ENCODE measurements around the gene ALK. TPM values are rescaled to one million over a fixed set of nuclear protein-coding genes. Genes with fewer than 3 reads are reported as not detected.

The ALK gene
- total RNA-seq, 2 donors from 2014 or later, result 0.06 to 0.25 TPM

GRCh38 chr2:29578084-29578598, 343.2 kb downstream of the ALK start:
- ATAC-seq, result no peak
- intact Hi-C loops (cut with DNase I, micrococcal nuclease), result no loop called here

GRCh38 chr2:29576231-29576630, 345.2 kb downstream of the ALK start:
- intact Hi-C loops (cut with DNase I, micrococcal nuclease), result no loop called here
- ATAC-seq (no peak), DNase-seq (no peak)

More at GRCh38 chr2:29578084-29578598, 343.2 kb downstream of the ALK start:
- DNase-seq, result no peak

GRCh38 chr2:29575370-29575890, 346.0 kb downstream of the ALK start:
- ATAC-seq (no peak), DNase-seq (no peak)
- intact Hi-C loops (cut with DNase I, micrococcal nuclease), result no loop called here

- ATAC-seq, result no peak
- DNase-seq, result no peak
- intact Hi-C loops (cut with DNase I, micrococcal nuclease), result no loop called here
Measured at GRCh38 chr2:29573612-29574011, 347.8 kb downstream of the ALK start.

GRCh38 chr2:29573147-29573546, 348.2 kb downstream of the ALK start:
- ATAC-seq (no peak), DNase-seq (no peak)
- intact Hi-C loops (cut with DNase I, micrococcal nuclease), result no loop called here

- no peak for DNase-seq
- ATAC-seq, result no peak
- intact Hi-C loops (cut with DNase I, micrococcal nuclease), result no loop called here
Measured at GRCh38 chr2:29570539-29570938, 350.8 kb downstream of the ALK start.

GRCh38 chr2:29567906-29568520, 353.4 kb downstream of the ALK start:
- no peak for DNase-seq
- ATAC-seq, result no peak
- intact Hi-C loops (cut with DNase I, micrococcal nuclease), result no loop called here

GRCh38 chr2:29563697-29564096, 357.7 kb downstream of the ALK start:
- no peak for DNase-seq
- intact Hi-C loops (cut with DNase I, micrococcal nuclease), result no loop called here
- ATAC-seq, result no peak

- intact Hi-C loops (cut with DNase I, micrococcal nuclease), result no loop called here
- DNase-seq (no peak), ATAC-seq (no peak)
Measured at GRCh38 chr2:29562896-29563295, 358.5 kb downstream of the ALK start.

GRCh38 chr2:29562319-29562718, 359.1 kb downstream of the ALK start:
- DNase-seq (no peak), ATAC-seq (no peak)
- intact Hi-C loops (cut with DNase I, micrococcal nuclease), result no loop called here

GRCh38 chr2:29561628-29562027, 359.8 kb downstream of the ALK start:
- intact Hi-C loops (cut with DNase I, micrococcal nuclease), result no loop called here
- no peak for DNase-seq
- ATAC-seq, result no peak

GRCh38 chr2:29561181-29561580, 360.2 kb downstream of the ALK start:
- no peak for DNase-seq
- ATAC-seq, result no peak
- intact Hi-C loops (cut with DNase I, micrococcal nuclease), result no loop called here

- no peak for DNase-seq
- intact Hi-C loops (cut with DNase I, micrococcal nuclease), result no loop called here
- ATAC-seq, result no peak
Measured at GRCh38 chr2:29560566-29560965, 360.8 kb downstream of the ALK start.

- intact Hi-C loops (cut with DNase I, micrococcal nuclease), result no loop called here
- no peak for ATAC-seq
- DNase-seq, result no peak
Measured at GRCh38 chr2:29560030-29560429, 361.4 kb downstream of the ALK start.

- intact Hi-C loops (cut with DNase I, micrococcal nuclease), result no loop called here
- ATAC-seq (no peak), DNase-seq (no peak)
Measured at GRCh38 chr2:29559578-29559977, 361.8 kb downstream of the ALK start.

GRCh38 chr2:29558097-29558496, 363.3 kb downstream of the ALK start:
- ATAC-seq (no peak), DNase-seq (no peak)
- intact Hi-C loops (cut with DNase I, micrococcal nuclease), result no loop called here

GRCh38 chr2:29557268-29557667, 364.1 kb downstream of the ALK start:
- no peak for ATAC-seq
- no peak for DNase-seq
- intact Hi-C loops (cut with DNase I, micrococcal nuclease), result no loop called here

- ATAC-seq, result no peak
- intact Hi-C loops (cut with DNase I, micrococcal nuclease), result no loop called here
Measured at GRCh38 chr2:29549069-29549380, 372.4 kb downstream of the ALK start.

GRCh38 chr2:29544917-29545316, 376.5 kb downstream of the ALK start:
- DNase-seq (no peak), ATAC-seq (no peak)
- intact Hi-C loops (cut with DNase I, micrococcal nuclease), result no loop called here

More at GRCh38 chr2:29549069-29549380, 372.4 kb downstream of the ALK start:
- no peak for DNase-seq

- intact Hi-C loops (cut with DNase I, micrococcal nuclease), result no loop called here
- no peak for ATAC-seq
- DNase-seq, result no peak
Measured at GRCh38 chr2:29544031-29544430, 377.4 kb downstream of the ALK start.

GRCh38 chr2:29535188-29535587, 386.2 kb downstream of the ALK start:
- no peak for DNase-seq
- ATAC-seq, result no peak
- intact Hi-C loops (cut with DNase I, micrococcal nuclease), result no loop called here

Measured in left colon (tissue), 2 donors.